CD4-positive, alpha-beta T cell treated with Interleukin-2 at 100 ng/mL for 4 hours (primary cell): ENCODE measurements around the gene TEDC1.

Source experiments
- DNase-seq: peaks from one replicate; pipeline ENCODE4 v3.0.0-alpha.2; 2020; ENCODE audit warnings: low spot score

Gene TEDC1

GRCh38 chr14:105458010-105458409, 33.0 kb upstream of the TEDC1 start:
- no peak for DNase-seq

- DNase-seq: no peak
These were observed 32.5 kb upstream of the TEDC1 start for GRCh38 chr14:105458571-105458970.

GRCh38 chr14:105460116-105460515, 30.9 kb upstream of the TEDC1 start:
- DNase-seq: no peak

GRCh38 chr14:105460616-105461015, 30.4 kb upstream of the TEDC1 start:
- DNase-seq: no peak

- no peak for DNase-seq
These were observed 29.1 kb upstream of the TEDC1 start for GRCh38 chr14:105461903-105462302.

GRCh38 chr14:105464501-105464900, 26.5 kb upstream of the TEDC1 start:
- DNase-seq: no peak

GRCh38 chr14:105465209-105466031, 25.6 kb upstream of the TEDC1 start:
- DNase-seq: no peak

DNA sequence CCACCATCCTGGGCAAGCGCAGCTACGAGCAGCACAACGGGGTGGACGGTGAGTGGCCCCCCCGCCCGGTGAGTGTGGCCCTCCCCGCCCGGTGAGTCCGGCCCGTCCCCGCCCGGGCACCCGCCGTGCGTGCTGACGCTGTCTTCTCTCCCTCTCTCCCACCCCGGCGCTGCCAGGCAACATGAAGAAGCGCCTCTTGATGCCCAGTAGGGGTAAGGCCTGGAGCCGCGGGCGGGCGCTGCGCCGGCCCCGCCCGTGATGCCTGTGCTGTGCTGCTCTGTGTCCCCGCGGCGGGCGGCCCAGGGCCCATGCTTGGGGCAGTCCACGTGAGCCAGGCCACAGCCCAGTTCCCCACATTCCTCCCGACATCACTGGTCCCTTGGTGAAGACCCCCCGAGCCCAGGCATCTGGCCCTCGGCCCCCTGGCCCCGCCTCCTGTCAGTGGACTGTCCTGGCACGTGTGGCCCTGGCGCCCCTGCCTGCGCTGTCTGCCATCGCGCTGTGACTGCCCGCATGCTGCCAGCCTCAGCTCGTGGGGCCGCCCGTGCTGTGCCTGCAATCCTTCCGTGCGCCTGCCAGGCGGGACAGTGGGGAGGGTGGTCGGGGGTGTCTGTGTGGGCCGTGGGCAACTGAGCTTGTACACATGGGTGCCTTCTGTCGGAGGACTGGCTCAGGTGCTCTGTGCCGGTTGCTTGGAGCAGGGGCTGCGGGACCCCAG, 24.4 kb upstream of the TEDC1 start:
- no peak for DNase-seq

GRCh38 chr14:105467249-105467941, 23.7 kb upstream of the TEDC1 start:
- no peak for DNase-seq

DNA sequence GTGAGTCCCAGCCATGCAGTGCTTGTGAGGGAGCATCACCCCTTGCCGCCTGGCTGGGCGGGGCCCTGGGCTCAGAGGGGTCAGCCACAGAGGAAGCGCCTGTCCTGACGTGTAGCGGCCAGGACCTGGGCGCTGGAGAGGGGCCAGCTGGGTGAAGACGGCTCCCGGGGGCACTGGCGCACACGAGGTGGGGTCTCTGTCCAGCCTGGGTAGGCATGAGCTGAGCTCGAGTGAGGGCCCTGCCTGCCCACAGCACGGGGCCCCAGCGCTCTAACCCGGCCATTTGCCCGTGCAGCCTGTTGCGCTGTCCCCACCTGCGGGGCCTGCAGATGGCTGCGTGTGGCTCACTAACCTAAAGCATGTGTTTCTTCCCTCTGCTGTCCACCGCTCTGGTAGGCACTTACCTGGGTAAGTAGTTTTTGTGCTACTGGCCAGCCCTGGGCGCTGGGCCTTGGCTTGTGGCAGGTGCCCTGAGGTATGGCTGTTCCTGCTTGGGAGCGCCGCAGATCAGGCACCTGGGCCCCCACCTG, 23.0 kb upstream of the TEDC1 start:
- DNase-seq: no peak

DNA sequence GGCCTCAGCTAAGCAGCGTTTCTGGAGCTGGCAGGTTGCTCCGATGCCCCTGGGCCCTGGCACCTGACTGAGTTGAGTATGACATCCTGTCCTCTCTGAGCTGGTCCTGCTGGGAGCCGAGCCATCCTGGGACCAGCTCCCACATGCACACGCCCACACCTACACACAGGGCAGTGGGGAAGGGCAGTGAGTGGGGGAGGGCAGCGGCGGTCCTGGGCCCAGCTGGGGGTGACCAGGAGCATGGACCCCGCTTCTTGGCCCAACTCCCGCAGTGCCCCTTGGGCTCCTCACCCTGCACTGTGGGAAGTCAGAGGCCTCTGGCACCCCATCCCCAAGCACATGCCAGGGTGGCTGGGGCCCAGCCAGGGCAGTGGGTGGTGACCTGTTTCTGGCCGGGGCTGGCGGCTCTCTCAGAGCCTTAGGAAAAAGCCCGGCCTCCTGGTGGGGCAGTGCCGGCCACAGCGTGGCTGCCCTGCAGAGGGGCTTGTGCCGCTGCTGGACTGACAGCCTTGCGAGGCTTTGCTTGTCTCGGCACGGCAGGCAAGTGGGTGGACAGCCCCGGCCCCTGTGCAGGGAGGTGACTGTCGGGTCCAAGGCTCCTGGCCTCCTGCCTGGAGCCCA, 22.3 kb upstream of the TEDC1 start:
- DNase-seq: no peak

- no peak for DNase-seq
These were observed 21.3 kb upstream of the TEDC1 start for GRCh38 chr14:105469456-105470349.

- DNase-seq: no peak
These were observed 20.4 kb upstream of the TEDC1 start for GRCh38 chr14:105470350-105471296.

DNA sequence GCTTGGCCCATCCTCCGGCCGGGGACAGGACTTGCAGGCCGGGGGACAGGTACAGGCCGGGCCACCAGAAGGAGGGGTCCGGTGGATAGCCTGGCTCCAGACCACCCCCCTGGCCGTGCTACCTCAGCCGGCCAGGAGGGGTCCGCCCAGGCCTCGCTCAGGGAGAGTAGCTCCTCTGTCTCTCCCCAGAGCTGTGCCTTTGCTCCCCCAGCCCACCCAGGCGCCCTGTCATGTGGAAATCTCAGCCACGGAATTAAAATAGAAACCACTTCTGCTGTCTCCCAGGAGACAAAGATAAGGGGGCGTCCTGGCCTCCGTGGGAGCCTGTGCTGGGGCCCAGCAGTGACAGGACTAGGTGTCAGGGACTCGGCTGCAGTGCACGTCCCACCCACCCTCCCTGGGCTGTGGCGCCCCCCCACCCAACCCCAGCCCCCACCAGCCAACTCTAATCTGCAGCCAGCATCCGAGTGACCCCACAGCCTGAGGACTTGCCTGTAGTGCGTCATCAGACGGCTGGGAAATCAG, 19.7 kb upstream of the TEDC1 start:
- no peak for DNase-seq

GRCh38 chr14:105471823-105472485, 19.1 kb upstream of the TEDC1 start:
- DNase-seq: no peak

- DNase-seq: no peak
These were observed 18.5 kb upstream of the TEDC1 start for GRCh38 chr14:105472486-105472991.

GRCh38 chr14:105473033-105473676, 17.9 kb upstream of the TEDC1 start:
- no peak for DNase-seq
